ENCODE measurements around the gene CACNA1F.

The CACNA1F gene

GRCh38 chrX:49172280-49172780, 60.8 kb downstream of the CACNA1F start:
- peak; percentile 79 for DNase-seq

- DNase-seq, result peak; percentile 76
Measured at GRCh38 chrX:49171752-49172279, 61.3 kb downstream of the CACNA1F start, which contains the start of gene PLP2. TSS of gene PLP2 (plus strand) at chrX:49171898. CDS start at chrX:49172001, 103 bp downstream.

DNA sequence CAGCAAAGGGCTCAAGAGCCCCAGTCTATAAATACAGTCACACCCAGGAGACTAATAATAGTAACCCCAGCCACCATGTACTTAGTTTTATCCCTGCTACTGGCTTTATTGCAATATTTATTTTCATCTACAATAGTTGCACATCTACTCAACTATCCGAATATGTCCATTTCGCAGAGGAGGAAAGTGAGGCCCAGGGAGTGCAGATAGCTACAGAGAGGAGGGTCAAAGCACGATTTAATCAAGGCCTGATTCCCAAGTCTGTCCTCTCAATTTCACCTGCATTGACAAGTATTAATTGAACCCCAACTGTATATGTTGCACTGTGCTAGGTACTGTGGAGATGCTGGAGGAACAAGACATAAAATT, 65.4 kb downstream of the CACNA1F start:
- DNase-seq, result no peak

GRCh38 chrX:49166914-49167739, 66.0 kb downstream of the CACNA1F start:
- peak; percentile 90 for DNase-seq

- peak; percentile 99 for DNase-seq
Measured at GRCh38 chrX:49165901-49166881, 66.9 kb downstream of the CACNA1F start.

- DNase-seq, result peak; percentile 39
Measured at GRCh38 chrX:49164589-49165360, 68.4 kb downstream of the CACNA1F start.

- DNase-seq, result peak; percentile 89
Measured at GRCh38 chrX:49163555-49164419, 69.4 kb downstream of the CACNA1F start.

DNA sequence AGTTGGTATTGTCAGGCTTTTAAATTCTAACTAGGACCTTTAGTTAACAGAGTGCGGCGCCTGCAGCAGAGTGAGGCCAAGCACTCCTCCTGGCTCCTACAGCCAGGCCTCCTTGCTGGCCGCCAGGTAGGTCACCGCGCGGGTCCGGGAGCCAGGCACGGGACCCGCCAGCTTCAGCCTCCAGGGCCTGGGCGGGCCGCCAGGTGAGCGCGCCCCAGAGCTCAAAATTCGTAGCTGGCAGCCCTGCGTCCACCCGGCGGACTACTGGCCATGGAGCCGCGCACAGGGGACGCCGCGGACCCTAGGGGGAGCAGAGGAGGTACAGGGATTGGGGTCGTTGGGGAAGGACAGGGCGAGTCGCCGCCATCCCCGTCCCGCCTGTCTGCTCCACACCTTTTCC, 70.5 kb downstream of the CACNA1F start, which contains the start of gene MAGIX:
Gene MAGIX, plus strand, starts transcription at position 139 of the 400 bp plus-strand sequence. Its CDS starts 132 bp downstream, at position 271.
- peak; percentile 68 for DNase-seq

DNA sequence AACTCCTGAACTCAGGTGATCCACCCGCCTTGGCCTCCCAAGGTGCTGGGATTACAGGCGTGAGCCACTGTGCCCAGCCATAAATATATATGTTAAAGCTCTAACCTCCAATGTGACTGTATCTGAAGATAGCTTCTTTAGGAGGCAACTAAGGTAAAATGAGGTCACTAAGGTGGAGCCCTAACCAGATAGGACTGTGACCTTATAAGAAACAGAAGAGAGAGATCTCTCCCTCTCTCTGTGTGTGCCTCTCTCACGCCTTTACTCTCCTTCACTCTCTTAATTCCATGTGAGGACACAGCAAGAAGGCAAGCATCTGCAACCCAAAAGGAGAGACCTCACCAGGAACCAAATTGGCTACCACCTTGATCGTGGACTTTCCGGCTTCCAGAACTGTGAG, 71.5 kb downstream of the CACNA1F start:
- no peak for DNase-seq

- no peak for DNase-seq
Measured at GRCh38 chrX:49160908-49161307, 72.2 kb downstream of the CACNA1F start.

- no peak for DNase-seq
Measured at GRCh38 chrX:49157194-49157593, 75.9 kb downstream of the CACNA1F start.

DNA sequence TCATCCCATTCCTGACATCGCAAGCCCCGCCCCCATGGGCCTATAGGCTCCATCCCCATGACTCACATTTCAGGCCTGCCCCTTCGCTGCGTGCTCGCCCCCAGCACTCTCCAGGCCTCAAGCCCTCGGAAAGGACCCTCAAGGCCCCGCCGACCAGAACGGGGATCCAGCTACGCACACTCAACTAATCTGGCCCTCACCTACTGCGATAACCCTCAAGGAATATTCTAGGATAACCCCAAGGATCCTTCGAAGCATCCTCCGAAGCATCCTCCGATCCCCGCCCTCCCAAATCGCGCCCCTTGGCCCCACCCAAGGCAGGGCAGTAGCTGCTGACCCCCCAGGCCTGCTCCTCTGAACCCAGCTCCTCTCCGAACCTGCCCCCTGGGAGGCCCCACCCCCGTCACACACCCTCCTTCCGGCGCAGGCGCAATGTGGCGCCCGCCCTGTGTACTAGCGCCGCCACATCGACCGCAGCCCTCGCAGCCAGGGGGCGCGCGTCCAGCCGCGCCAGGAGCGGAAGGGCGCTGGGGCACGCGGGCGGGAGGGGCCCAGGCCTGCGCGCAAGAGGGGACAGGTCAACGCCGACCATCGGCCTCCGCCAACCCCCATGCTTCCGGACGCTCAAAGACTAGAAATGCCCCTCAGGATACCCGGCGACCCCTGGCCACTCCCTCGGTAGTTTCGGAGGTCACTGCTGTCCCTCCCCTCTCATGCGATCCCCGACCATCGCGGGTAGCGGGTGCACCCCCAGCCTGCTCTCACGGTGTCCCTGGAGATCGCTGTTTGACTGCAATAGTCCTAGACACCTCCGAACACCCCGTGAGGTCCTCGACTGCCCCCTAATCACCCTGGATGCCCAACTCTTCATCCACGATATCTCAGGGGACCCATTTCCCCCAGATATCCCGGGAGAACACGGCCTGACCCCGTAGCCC, 77.0 kb downstream of the CACNA1F start:
- DNase-seq, result peak; percentile 92

DNA sequence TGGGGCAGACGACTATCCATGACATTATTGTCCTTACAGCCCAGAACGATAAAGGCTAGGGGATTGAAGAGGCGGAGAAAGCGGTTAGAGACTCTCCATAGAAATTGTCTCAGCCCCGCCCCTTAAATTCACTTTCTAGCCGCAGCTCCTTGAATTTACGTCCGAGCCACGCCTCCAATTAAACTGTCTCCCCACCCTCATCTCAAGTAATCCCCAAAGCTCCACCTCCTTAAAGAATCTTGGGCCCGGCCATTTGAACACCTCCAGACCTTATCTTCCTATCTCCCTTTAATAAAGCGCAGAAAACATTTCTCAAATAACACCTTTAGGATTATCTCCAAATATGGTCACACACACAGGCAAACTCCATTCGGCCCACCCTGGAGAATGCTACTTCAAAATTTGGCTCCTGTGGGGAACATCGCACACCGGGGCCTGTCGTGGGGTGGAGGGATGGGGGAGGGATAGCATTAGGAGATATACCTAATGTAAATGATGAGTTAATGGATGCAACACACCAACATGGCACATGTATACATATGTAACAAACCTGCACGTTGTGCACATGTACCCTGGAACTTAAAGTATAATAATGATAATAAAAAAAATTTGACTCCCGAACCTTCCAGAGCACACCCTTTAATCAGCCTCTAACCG, 77.8 kb downstream of the CACNA1F start:
- DNase-seq, result peak; percentile 21
